Keratinocyte (primary cell): ENCODE measurements around the gene SELENOW.

Experiments
- EZH2 ChIP-seq: IDR thresholded peaks from one replicate; pipeline ENCODE4 v1.6.1; 2012; ENCODE audit warnings: inconsistent platforms, mild to moderate bottlenecking, low read length, moderate library complexity
- TF ChIP-seq, protein P1 (sequence below), 3 experiments: IDR thresholded peaks in 1 of 3; conservative IDR thresholded peaks in 1 of 3; optimal IDR thresholded peaks in 1 of 3; 2 replicates in 2 of 3; 3 replicates in 1 of 3; pipeline versions ENCODE3 to v1.5.1; 2011; ENCODE audit warnings: low read length in 3 of 3, mild to moderate bottlenecking in 3 of 3, moderate library complexity in 2 of 3, control low read depth in 1 of 3, inconsistent platforms in 1 of 3; ENCODE audit not compliant: insufficient read depth in 2 of 3; ENCODE audit errors: extremely low read depth in 1 of 3

DNA sequence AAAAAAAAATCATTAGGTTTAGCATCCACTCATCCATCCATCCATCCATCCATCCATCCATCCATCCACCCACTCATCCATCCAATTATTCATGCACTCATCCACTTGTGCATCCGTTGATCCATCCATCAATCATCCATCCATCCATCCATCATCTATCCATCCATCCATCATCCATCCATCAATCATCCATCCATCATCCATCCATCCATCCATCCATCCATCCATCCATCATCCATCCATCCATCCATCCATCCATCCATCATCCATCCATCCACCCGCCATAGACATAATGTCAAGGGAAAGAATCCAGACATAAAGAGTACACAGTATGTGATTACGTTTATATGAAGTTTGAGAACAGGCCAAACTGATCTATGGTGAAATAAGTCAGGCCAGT is 9.0 kb upstream of the SELENOW start:
- TF ChIP-seq, protein P1, sequence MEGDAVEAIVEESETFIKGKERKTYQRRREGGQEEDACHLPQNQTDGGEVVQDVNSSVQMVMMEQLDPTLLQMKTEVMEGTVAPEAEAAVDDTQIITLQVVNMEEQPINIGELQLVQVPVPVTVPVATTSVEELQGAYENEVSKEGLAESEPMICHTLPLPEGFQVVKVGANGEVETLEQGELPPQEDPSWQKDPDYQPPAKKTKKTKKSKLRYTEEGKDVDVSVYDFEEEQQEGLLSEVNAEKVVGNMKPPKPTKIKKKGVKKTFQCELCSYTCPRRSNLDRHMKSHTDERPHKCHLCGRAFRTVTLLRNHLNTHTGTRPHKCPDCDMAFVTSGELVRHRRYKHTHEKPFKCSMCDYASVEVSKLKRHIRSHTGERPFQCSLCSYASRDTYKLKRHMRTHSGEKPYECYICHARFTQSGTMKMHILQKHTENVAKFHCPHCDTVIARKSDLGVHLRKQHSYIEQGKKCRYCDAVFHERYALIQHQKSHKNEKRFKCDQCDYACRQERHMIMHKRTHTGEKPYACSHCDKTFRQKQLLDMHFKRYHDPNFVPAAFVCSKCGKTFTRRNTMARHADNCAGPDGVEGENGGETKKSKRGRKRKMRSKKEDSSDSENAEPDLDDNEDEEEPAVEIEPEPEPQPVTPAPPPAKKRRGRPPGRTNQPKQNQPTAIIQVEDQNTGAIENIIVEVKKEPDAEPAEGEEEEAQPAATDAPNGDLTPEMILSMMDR (optimal IDR thresholded peaks at IDR 0.05 in 1 of 3, IDR thresholded peaks at IDR 0.05 in 1 of 3, conservative IDR thresholded peaks at IDR 0.05 in 1 of 3; ENCODE audit: extremely low read depth in 1 of 3, insufficient read depth in 2 of 3, low read length in 3 of 3): no peak
- no peak for TF ChIP-seq EZH2
